Stimulated activated CD8-positive, alpha-beta memory T cell treated with anti-CD3 and anti-CD28 coated beads, Interleukin-2, amount 100 ng/mL, for 48 hours (primary cell): ENCODE measurements around the gene CD1D.
"Not testable (repeated sequence)": the region's sequence is repeated elsewhere in the genome, so short reads cannot be mapped to it uniquely, and the experiment has no call there.

Source experiments
- DNase-seq, 2 donors: peaks; one replicate each; pipeline ENCODE4 v3.0.0-alpha.2; 2020; ENCODE audit warnings: low read depth in 2 of 2

The CD1D gene

DNA sequence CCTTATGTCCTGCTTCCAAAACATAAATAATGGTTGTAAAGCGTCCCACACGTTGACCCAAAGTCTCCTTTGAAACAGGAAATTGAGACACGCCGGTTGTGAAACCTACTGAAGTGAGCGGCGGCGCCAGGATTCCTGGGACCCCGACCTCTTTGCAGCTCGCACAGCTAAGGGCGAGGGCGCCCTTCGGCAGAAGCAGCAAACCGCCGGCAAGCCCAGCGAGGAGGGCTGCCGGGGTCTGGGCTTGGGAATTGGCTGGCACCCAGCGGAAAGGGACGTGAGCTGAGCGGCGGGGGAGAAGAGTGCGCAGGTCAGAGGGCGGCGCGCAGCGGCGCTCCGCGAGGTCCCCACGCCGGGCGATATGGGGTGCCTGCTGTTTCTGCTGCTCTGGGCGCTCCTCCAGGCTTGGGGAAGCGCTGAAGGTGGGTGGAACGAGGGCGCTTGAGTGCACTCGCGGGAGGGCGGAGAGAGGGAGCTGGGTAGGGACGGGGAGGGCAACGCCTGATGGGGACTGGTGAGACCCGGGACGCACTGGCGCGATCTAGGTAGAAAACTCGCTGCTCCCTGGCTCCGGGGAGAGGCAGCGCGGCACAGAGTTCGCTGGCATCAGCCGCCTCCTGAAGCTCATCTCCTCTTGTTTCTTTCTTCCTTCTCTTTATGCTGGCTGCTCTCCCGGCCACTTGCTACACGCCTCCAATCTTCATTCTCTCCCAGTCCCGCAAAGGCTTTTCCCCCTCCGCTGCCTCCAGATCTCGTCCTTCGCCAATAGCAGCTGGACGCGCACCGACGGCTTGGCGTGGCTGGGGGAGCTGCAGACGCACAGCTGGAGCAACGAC is at the start of gene CD1D:
Gene CD1D (plus strand): TSS at position 155 of the 836 bp plus-strand sequence. CDS start 207 bp downstream, at position 362.
- no peak for DNase-seq

GRCh38 chr1:158131217-158131616 is 49.5 kb upstream of the CD1D start:
- DNase-seq: no peak

GRCh38 chr1:158140764-158141192 is 39.9 kb upstream of the CD1D start:
- DNase-seq: no peak

DNA sequence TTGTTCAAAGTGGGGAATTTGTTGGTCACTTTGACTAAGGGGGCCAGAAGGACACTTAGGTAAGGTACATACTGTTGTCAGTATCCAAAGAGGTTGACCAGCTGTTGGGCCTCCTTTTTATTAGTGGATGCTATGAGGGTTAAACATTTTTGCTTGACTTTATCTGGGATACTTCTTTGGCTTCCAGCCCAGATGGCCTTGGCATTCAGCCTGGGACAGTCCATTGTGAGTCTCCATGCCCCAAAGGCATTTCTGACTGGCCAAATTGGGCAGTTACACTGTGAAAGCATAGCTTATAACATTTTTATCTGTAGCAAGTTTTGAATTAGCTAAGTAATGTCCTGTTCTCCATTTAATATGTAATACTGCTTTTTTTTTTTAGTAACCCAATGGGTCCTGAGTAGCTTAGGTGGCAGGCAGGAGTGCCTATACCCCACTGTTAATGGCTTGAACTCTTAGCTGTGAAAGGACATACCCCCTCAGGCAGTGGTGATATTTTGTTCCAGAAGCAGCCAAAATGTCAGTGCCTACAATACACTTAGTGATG is 35.4 kb upstream of the CD1D start:
- no peak for DNase-seq

GRCh38 chr1:158146165-158146564 is 34.5 kb upstream of the CD1D start:
- no peak for DNase-seq

DNA sequence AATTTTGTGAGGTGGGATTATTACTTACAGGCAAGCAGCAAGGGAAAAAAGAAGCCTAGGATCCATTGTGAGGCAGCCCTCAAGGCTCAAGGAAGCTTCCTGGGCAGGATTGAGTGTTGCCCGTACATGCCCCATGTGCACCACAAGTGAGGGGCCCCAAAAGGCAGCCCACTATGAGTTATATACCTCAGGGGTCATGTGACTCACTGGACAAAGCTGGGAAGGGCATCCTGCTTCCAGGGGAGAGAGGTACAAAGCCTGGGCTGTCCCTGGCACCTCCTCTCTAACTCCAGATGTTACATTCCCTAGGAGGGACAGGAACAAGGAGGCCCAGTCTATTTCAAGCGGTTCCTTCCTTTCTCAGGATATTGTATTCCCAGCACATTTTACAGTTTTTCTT is 34.0 kb upstream of the CD1D start:
- DNase-seq: no peak

GRCh38 chr1:158147401-158147800 is 33.3 kb upstream of the CD1D start:
- DNase-seq: no peak

GRCh38 chr1:158147869-158148268 is 32.8 kb upstream of the CD1D start:
- DNase-seq: no peak

- DNase-seq: no peak
Measured at GRCh38 chr1:158148468-158148867, 32.2 kb upstream of the CD1D start.

DNA sequence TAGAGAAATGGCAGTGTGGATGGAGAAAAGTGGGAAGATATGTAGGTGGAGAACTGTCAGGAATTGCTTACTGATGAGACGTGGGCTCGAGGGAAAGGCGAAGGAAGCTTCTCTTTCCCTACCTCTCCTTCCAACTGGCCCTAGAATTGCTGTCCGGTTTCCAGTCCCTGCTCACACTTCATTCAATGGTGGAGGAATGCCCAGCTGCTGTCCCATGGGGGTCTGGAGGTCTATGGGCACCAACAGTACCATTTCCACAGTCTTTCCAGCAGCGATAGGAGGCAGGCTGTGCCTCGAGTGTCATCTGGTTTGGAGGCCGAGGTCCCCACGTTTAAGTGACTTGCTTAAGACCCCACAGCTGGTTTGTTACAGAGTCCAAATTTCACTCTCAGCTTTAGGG is 31.5 kb upstream of the CD1D start:
- DNase-seq: no peak

- DNase-seq: peak; percentile 62 to 66
Measured at GRCh38 chr1:158149577-158150269, 31.0 kb upstream of the CD1D start.

DNA sequence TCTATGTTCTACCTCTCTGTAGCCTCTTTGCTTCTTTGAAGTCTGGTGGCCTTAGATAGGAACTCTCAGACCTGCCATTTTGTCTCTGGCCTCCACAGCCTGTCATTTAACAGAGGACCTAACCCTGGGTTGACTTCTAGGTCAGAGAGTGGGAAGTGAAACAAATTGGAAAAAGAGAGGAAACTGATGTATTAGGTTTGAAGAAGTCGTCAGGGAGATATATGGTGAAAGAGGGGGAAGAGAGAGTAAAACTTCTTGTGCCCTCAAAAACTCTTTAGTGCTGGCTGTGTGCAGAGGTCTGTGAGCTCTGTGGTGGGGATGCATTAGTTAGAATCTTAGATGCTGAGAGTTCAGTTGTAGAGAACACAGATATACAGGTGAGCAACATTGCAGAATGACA is 30.2 kb upstream of the CD1D start:
- DNase-seq: no peak

- no peak for DNase-seq
Measured at GRCh38 chr1:158153179-158153578, 27.5 kb upstream of the CD1D start.

- DNase-seq: no peak
Measured at GRCh38 chr1:158153746-158154444, 26.8 kb upstream of the CD1D start.

GRCh38 chr1:158154501-158154900 is 26.2 kb upstream of the CD1D start:
- DNase-seq: no peak

DNA sequence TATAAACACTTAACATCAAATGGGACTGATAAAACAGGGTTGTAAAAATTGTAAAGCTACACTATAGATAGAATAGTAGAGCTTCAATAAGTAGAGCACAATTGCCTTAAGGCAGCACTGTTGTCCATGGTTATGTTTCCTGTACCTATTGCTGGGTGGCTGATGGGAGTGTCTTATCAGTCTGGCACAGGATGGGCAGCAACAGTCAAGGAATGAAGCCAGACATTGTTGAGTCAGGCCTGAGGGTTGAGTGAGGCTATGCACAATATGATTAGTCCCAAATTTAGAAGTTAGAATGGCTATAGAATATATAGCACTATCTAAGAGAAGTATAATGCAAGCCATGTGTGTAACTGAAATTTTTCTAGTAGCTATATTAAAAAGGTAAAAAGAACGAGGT is 25.0 kb upstream of the CD1D start:
- no peak for DNase-seq

- no peak for DNase-seq
Measured at GRCh38 chr1:158159597-158159996, 21.1 kb upstream of the CD1D start.

GRCh38 chr1:158161446-158161845 is 19.2 kb upstream of the CD1D start:
- no peak for DNase-seq

DNA sequence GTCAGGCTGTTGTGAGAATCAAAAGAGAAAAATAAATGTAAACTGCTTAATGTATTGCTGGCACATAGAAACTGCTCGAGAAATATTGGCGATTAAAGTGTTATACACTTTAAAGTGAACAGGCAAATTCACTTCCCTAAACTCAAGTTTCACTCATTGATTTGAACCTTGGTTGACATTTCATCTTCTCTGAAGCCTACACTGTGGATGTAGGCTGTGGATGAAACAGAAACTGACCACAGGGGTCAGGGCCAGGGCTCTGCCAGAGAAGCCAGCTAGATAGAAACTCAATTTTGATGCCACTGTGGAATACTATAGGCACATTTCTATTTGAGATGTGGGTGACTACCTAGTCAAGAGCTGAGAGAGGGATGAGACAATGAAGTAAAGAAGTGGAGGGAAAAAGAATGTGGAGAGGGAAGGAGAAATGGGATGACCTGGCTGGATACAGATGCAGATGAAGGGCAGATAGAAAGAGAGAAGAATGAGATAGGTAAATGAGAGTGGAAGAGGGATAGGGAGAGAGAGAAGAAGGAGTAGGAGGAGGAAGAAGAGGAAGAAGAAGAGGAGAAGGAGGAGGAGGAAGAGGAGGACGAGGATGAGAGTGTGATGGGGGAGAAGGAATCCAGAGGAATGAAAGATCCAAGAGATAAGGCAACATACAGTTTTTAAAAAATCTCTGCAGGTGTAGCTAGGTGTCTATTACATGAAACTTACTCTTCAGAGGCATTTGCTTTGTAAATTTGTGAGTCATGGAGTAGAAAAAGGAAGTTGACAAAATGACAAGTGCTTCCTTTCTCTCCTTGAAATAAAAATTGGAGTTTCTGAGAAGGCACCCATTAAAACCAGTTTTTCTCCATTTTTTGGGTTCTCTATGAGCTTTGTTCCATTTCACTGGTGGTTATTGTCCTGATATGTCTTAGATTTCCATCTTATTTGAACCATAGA is 17.4 kb upstream of the CD1D start:
- no peak for DNase-seq

GRCh38 chr1:158169105-158169504 is 11.6 kb upstream of the CD1D start:
- DNase-seq: no peak

- DNase-seq: not testable (repeated sequence)
Measured at GRCh38 chr1:158175915-158176314, 4.8 kb upstream of the CD1D start.
